Smooth muscle cell of the brain vasculature (primary cell): Measurements from ENCODE around the gene SESTD1.
"Not testable (repeated sequence)": the region's sequence is repeated elsewhere in the genome, so short reads cannot be mapped to it uniquely, and the experiment has no call there.

ENCODE experiments used
- DNase-seq: peaks from one replicate; pipeline ENCODE4 v3.0.0-alpha.2; 2012; ENCODE audit warnings: low read depth, low spot score

SESTD1 gene

DNA sequence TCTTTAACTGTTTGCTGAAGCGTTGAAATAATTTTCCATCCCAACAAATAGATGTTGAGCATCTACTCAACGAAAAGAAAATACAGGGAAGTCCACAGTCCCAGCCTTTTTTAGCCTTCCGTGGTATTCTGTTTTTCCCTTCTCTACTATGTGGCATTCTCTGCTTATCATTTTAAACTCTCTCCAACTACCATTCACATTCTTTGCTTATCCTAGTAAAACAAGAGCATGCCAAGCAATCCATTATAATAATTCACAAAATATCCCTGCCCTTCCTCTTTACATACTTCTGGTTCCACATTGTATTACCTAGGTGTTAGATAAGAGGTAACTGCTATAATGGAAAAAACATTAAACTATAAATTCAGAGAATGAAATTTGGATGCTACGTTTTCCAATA, 1.6 kb upstream of the SESTD1 start:
- DNase-seq = no peak

DNA sequence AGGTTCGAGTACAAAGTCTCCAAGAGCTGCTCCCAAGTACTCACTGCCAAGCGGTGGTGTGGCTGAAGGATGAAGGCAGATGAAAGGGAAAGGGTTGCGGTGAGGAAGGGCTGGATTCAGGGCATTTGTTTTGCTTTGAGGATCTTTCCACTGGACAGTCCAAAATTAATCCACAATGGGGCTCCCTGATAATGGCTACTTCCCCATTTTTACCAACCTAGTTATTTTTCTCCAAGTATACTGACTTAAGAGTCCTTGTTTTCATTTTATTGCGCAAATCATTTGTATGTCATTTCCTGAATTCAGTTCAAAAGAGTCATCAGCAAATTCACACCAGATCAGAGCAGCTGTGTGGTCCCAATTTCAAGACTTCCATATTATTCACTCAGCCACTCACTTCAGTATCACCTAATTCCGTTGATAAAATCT, 464 bp upstream of the SESTD1 start:
- DNase-seq = no peak

DNA sequence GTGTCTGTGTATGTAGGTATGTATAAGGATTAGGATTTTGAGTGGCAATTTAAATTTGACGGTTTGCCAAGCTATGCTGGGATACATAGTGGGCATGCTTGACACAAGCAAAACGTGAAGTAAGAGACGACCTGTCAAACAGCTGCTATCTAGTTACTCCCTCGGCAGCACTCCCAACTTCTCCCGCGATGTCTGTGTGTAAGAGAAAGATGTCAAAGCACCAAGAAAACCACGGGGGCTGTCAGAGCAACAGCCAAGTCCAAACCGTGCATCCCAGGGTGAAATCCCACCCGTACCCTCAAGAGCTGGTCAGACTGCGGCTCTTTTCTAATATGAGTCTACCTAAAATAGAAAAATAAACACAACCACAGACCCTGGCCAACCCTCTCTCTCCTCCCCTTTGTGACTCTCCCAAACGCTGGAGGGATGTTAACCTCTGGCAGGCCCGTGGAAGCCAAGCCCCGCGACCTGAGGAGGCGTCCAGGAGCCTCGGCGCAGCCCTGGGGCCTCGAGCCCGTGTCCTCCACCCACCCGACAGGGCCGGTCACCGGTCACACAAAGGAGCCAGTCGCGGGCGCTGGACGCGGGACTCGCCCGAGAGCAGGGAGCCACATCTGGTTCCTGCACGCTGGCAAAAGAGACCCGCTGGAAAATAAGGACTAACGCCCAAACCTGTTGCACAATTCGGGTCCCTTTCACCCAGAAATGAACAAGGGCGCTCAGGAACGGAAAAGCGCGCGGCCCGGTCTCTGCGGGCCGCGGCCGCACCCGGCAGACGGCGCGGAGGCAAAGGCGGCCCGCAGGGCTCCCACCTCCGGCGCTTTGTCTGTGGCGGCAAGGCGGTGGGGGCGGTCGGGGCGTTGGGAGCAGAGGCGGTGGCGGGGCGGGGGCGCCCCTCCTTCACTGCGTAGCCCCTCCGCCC, 925 bp downstream of the SESTD1 start:
- DNase-seq = no peak

DNA sequence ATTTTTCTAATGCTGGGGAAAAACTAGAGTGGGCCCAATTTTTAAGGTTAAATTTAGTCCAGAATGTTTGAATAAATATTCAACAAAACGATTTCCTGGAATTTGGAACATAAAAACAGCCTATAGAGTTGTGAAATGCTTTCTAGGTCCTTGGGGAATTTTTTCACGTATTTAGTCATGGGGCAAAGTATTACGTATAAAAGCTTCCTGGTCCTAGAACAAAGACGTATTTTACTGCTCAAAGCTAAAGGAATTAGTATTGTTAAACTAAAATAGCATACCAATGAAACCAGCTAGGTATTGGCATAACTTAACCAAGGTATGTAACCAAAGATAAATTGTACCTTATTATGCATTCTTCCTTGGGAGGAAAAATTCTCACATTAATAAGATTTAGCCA, 1.6 kb downstream of the SESTD1 start:
- no peak for DNase-seq

DNA sequence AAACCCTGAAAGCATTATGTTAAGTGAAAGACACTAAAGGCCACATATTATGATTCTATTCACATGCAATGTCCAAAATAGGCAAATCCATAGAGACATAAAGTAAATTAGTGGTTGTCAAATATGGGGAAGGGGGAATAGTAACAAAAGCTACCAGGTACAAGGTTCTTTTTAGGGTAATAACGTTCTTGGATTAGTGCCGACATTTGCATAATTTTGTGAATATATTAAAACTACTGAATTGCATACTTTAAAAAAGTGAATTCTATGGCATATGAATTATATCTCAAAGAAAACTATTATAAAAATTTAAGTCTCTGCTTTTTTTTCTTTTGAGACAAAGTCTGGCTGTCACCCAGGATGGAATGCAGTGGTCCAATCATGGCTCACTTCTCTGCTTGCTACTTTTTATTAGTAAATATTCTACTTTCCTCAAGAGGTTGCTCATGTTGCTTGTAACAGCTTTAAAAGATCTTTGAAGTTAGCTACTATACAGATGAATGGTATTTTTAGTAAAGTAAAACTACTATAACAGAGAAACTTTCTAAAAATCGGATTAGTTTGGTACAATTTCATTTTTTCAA, 2.5 kb downstream of the SESTD1 start:
- DNase-seq = no peak

DNA sequence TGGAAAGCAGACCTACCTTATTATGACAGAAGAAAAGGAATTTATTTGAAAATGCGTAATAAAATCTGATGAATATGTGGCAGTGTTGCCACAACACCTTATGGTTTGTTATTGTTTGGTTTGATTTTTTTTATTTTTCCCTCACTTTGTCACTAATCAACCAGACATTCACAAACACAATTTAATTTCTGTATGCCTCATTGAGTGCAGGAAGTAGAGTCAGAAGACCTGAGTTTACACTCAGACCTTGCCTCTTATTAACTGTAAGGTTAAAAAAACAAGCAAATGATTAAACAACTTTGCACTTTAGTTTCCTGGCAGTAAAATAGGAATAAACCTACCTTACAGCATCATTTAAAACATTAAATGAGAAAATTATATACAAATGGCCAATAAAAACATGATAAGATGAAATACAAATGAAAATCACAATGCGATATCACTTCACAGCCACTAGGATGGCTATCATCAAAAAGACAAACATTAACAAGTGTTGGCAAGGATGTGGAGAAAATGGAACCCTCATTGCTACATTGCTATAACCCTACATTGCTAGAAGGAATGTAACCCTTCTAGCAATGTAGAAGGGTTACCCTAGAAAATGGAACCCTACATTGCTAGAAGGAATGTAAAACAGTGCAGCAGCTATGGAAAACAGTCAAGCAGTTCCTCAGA, 3.3 kb downstream of the SESTD1 start:
- no peak for DNase-seq

DNA sequence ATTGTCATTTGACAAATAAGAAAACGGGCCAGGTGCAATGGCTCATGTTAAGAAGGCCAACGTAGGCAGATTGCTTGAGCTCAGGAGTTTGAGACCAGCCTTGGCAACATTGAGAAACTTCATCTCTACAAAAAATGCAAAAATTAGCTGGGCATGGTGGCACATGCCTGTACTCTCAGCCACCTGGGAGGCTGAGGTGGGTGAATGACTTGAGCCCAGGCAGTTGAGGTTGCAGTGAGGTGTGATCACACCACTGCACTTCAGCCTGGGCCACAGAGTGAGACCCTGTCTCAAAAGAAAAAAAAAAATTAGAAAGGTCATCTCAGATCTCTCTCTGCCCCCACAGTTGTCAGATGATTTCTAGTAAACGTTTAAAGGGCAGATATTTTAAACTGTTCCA, 4.4 kb downstream of the SESTD1 start:
- DNase-seq = no peak

DNA sequence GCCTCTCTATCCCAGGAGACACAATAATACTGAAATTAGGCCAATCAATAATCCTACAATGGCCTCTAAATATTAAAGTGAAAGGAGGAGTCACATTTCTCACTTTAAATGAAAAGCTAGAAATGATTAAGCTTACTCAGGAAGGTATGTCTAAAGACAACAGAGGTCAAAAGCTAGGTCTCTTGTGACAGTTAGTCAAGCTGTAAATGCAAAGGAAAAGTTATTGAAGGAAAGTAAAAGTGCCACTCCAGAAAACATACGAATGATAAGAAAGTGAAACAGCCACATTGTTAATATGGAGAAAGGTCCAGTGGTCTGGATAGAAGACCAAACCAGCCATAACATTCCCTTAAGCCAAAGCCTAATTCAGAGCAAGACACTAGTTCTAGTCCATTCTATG, 9.5 kb downstream of the SESTD1 start:
- no peak for DNase-seq

DNA sequence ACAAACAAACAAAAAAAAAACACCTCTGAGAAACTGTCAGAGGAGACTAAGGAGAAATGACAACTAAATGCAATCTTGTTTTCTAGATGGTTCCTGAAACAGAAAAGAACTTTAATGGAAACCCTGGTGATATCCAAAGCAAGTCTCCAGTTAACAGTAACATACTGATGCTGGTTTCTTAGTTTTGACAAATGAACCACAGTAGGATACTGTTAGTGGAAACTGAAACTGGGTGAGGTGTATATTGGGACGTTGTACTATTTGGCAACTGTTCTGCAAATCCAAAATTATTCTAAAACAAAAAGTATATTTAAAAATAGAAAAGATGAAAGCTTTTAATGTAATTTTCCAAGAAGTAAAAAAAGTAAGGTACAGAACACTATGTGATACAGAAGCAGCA, 11.4 kb downstream of the SESTD1 start:
- DNase-seq = no peak

DNA sequence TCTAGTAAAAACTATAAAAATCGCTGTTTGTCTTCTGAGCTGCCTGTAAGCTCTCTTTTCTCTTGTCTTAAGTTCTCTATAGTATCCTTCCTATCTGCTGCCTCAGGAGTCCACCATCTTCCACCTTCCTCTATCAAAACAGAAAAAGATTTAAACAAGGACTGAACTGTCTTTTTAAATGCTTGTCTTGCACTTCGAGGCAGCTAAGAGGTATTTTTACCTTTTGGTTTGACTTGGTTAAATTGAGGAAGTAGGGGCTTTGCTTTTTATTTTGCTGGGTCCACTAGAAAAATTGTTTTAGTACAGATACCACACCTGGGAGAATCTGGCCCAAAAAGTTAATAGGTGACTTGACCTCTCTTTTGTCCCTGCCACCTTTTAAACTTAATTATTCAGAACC, 12.2 kb downstream of the SESTD1 start:
- DNase-seq = no peak

DNA sequence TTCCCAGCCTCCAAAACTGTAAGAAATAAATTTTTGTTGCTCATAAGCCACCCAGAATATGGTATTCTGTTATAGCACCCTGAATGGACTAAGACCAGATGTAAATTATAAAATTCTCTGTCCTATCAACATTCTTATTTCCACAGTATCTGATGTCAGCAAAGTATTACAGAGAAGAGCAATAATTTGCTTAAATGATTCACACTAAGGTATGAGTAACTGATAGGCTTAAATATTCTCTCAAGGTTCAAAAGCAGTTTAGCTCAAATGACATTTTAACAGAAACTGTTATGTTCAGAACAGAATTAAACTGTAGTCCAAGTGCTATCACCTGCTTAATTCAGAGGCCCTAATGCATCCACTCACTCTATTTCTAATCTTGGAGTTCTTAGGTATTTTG, 12.8 kb downstream of the SESTD1 start:
- DNase-seq = no peak

DNA sequence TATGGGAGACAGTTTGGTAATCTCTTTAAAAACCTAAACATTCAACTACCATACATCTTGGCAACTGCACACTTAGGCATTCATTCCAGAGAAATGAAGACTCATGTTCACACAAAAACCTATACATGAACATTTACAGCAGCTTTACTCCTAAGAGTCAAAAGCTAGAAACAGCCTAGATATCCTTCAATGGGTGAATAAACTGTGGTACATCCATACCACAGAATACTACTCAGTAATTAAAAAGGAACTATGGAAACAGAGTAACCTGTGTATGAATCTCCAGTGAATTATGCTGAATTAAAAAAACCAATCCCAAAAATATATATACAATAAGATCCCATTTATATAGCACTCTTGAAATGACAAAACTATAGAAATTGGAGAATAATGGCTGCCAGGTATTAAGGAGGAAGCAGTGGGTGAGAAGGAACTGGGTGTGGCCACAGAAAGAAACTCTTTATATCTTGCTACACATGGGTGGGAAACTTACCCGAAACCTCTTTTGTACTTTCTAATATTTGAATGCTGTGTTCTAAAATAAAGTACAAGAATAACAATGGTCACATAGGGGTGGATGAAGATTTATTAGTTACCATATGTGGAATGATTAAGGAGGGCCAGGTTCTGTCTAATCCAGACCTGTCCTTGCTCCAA, 13.7 kb downstream of the SESTD1 start:
- DNase-seq = no peak

DNA sequence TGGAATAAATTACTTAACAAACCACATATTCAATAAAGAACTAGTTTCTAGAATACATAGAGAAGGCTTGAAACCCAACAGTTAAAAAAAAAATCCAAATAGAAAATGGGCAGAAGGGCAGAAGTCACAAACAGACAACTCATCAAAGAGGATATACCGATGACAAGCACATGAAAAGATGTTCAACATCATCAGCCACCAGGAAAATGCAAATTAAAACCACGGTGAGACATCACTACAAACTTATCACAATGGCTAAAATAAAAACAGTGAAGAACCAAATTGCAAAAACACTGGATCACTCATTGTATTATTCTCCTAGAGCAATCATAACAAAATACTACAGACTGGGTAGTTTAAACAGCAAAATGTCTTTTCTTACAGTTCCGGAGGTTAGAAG, 14.5 kb downstream of the SESTD1 start:
- no peak for DNase-seq

DNA sequence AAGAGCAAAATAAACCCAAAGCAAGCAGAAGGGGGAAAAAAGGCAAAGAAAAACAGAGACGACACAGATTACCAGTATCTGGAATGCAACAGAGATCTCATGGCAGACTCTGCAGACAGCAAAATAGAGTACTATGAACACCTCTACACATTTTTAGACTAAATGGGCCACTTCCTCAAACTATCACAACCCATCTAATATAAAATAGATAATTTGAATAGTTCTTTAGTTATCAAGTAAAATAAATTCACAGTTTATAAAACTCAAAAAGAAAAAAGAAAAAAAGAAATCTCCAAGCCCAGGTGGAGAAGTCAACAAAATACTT, 16.6 kb downstream of the SESTD1 start:
- no peak for DNase-seq

DNA sequence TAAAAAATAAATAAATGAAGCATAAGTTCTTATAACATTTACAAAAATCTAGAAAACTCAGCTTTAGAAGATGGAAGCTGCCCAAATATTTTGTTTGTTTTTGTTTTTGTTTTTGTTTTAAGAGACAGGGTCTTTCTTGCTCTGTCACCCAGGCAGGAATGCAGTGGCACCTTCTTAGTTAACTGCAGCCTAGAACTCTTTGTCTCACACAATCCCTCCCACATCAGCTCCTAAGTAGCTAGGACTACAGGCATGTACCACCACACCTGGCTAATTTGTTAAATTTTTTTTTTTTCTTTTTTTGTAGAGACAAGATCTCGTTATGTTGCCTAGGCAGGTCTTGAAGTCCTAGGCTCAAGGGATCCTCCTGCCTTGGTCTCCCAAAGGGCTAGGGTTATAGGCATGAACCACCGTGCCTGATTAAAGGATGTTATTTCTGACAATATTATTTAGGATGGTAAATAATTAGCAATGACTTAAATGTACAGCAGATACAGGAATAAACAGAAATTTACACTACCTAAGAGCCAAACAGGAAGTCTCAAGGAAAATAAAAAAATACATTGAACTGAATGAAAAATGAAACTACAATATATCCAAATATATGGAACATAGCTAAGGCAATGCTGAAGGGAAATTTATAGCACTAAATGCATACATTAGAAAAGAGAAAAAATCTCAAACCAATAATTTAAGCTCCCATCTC, 17.2 kb downstream of the SESTD1 start:
- no peak for DNase-seq

DNA sequence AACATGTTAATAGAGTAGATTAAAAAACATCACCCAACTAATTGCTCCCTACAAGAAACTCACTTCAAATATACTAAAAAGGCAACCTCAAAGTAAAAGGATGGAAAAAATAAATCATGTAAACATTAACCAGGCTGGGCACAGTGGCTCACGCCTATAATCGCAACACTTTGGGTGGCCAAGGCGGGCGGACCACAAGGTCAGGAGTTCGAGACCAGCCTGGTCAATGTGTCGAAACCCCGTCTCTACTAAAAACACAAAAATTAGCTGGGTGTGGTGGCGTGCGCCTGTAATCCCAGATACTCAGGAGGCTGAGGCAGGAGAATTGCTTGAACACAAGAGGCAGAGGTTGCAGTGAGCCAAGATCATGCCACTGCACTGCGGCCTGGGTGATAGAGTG, 18.8 kb downstream of the SESTD1 start:
- not testable (repeated sequence) for DNase-seq

DNA sequence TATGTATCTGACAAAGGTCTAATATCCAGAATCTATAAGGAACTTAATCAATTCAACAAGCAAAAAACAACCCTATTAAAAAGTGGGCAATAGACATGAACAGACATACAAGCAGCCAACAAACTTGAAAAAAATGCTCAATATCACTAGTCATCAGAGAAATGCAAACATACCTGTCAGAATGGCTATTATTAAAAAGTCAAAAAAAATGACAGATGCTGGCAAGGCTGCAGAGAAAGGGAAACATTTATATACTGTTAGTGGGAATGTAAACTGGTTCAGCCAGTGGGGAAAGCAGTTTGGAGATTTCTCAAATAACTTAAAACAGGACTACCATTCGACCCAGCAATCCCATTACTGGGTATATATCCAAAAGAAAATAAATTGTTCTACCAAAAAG, 21.6 kb downstream of the SESTD1 start:
- DNase-seq = no peak

DNA sequence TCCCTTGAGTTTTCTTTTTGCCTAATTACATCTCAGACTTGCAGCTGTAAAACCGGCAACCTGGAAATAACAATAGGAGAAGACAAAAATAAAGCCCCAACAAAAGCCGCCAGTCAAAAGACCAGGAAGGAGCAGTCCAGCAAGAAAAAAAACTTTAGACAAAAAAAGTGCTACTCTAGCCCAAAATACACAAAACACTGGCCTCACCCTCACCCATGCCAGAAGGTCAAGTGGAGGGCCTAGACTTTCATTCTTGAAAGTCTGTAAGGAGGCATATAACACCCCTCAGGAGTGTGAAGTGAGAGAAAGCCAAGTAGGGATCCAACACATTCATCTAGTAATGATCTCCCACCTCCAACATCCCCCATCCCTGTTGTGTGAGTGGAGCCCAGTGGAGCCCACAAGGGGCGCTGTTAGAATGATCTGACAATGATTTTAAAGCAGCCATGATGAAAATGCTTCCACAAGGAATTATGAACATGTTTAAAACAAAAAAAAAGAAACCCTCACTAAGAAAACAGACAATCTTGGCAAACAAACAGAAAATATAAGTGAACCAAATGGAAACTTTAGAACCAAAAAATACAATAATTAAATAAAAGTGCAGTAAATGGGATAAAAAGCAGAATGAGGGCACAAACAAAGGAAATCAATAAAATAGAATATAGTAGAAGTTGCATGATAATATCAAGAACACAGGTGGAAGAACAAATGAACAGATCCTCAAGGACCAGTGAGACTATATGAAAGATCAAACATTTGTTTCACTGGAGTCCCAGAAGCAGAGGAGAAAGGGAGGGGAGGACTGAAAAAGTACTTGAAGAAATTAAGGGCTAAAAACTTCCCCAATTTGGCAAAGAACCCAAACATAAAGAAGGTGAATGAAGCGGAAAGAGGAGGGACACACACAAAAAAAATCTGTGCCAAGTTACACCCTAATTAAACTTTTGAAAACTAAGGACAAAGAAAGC, 23.9 kb downstream of the SESTD1 start:
- DNase-seq = no peak

DNA sequence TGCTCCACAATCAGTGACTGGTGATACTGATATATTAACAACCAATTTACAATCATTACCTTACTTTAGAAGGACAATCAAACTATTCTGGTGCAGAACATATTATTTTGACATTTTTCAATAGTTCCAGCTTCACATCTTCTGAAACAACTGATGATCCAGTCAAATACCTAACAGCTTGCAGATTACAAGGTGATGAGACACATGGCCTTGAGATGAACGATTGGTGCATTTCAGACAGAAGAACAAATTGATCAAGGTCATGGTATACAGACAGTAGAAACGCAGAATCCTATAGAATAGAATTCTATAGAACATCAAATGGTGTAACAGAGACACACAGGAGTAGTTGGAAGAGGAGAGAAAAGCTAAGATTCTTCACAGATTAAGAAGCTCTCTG, 24.8 kb downstream of the SESTD1 start:
- no peak for DNase-seq

DNA sequence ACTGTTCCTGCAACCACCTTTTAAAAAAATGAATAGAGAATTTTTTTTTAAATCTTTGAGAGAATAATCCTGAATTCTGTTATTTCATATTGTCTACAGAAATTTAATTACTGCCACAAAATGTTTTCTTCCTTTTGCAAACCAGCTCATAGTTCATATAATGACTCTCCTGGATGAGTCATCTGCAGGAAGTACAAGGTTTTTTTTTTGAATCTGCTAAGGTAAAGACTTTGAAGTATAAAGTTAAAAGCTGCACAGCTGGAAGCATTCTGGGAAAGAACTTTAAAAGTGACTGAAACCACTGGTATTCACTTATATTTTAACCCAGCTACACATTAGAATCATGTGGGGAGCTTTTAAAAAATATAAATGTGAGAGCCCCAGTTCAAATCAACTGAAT, 25.4 kb downstream of the SESTD1 start:
- no peak for DNase-seq

DNA sequence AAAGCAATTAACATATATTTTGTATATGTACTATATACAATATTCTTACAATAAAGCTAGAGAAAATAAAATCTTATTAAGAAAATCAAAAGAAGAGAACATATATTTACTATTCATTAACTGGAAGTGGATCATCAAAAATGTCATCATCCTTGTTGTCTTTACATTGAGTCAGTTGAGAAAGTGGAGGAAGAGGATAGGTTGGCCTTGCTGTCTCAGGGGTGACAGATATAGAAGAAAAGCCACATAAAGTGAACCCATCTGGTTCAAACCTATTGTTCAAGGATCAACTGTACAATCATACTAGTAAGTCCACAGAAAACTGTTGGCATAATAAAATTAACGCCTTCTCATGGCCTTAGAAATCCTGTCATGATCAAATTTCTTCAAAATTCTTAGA, 26.6 kb downstream of the SESTD1 start:
- no peak for DNase-seq
